GM12865 (cell line): ENCODE measurements around the gene GNG14.

Experiments
- DNase-seq: peaks from one replicate; pipeline ENCODE4 v3.0.0; 2010; ENCODE audit warnings: low read depth
- H3K4me3 ChIP-seq: 2 replicates; pipeline ENCODE4 v1.5.1; 2011; ENCODE audit warnings: mild to moderate bottlenecking, low read depth, low read length, control low read depth
- TF ChIP-seq, protein P1 (sequence below): IDR thresholded peaks from 2 replicates; pipeline ENCODE4 v1.5.1; 2011; ENCODE audit warnings: low read length, control low read depth, low read depth, inconsistent platforms; ENCODE audit not compliant: insufficient read depth; ENCODE audit errors: missing control alignments

Gene GNG14

GRCh38 chr19:12667731-12668302, 20.0 kb upstream of the GNG14 start:
- no peak overlapping the region for H3K4me3 ChIP-seq
- TF ChIP-seq, protein P1, sequence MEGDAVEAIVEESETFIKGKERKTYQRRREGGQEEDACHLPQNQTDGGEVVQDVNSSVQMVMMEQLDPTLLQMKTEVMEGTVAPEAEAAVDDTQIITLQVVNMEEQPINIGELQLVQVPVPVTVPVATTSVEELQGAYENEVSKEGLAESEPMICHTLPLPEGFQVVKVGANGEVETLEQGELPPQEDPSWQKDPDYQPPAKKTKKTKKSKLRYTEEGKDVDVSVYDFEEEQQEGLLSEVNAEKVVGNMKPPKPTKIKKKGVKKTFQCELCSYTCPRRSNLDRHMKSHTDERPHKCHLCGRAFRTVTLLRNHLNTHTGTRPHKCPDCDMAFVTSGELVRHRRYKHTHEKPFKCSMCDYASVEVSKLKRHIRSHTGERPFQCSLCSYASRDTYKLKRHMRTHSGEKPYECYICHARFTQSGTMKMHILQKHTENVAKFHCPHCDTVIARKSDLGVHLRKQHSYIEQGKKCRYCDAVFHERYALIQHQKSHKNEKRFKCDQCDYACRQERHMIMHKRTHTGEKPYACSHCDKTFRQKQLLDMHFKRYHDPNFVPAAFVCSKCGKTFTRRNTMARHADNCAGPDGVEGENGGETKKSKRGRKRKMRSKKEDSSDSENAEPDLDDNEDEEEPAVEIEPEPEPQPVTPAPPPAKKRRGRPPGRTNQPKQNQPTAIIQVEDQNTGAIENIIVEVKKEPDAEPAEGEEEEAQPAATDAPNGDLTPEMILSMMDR, result no peak

DNA sequence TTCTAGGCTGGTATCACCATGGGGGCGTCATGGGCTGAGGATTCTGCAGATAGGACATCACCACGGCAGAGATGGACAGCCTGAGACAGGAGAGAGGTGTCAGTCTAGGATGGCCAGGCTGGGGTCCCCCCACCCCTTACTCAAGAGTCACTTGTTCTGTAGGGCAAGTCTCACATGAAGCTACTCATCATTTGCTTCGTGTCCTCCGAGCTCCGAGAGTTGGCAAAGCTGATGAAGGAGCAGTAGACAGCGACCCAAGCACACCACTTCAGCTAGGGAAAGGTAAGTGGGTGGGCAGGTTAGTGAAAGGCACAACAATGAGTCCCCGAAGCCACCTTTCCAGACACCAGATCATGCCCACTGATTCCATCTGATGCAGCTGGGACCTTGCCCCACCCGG, 19.5 kb upstream of the GNG14 start:
- TF ChIP-seq, protein P1, result no peak
- DNase-seq, result no peak
- H3K4me3 ChIP-seq, result peak overlapping the region; percentile 70

More at GRCh38 chr19:12667731-12668302, 20.0 kb upstream of the GNG14 start:
- DNase-seq, result no peak

DNA sequence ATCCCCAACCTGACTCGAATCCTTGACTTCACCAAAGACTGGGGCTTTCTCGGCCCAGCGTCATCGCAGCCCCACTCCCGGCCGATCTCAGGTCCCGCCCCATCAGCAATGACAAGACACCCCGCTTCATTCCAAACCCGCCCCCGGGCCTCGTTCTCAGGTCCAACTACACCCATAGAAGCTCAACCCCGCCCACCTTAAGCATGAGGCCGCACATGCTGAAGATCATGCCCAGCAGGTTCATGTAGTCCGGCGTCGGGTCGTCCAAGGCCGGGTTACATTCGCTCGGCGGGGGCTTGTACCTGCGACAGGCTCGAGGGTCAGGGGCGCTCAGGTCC, 18.9 kb upstream of the GNG14 start:
- TF ChIP-seq, protein P1, result no peak
- peak overlapping the region; percentile 70 for H3K4me3 ChIP-seq
- peak; percentile 66 for DNase-seq

GRCh38 chr19:12669270-12670158, 18.3 kb upstream of the GNG14 start:
- peak overlapping the region; percentile 70 for H3K4me3 ChIP-seq
- peak; percentile 90 for DNase-seq
- TF ChIP-seq, protein P1, result no peak

DNA sequence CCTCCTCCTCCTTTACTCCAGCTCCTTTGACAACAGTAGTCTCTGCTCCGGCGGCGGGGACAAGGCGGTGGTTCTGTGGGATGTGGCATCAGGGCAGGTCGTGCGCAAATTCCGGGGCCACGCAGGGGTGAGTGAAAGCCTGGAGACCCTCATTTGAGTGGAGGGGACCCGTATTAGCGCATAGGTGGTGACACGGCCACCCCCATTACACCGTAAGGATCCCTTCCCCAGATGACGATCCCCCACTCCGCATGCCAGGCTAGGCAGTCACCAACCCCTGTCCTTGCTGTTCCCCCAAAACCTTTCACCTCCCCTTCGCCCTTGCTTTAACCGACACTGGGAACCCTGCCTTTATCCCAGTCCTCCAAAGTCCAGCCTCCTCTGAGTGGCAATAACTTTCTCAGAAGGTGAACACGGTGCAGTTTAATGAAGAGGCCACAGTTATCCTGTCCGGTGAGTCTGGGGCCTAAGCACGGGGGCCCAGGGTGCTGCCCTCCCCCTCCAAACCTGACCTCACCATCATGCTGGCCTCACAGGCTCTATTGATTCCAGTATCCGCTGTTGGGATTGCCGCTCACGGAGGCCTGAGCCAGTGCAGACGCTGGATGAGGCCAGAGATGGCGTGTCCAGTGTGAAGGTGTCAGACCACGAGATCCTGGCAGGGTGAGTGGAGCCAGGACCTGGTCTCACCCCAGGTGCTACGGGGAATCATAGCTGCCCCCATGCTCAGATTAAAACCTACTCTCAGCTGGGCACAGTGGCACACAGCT, 17.5 kb upstream of the GNG14 start:
- no peak for DNase-seq
- TF ChIP-seq, protein P1, result no peak
- H3K4me3 ChIP-seq, result peak overlapping the region; percentile 70

DNA sequence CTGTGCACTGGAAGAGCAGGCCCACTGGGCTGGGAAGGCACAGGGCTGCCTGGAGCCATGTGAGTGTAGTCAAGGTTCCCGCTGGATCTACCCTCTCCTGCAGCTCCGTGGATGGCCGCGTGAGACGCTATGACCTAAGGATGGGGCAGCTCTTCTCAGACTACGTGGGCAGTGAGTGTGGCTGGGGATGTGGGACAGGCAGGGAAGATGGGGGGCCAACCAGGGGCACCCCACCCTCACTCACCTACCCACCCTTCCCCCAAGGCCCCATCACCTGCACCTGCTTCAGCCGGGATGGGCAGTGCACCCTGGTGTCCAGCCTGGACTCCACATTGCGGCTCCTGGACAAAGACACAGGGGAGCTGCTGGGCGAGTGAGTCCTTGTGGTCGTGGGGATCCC, 15.1 kb upstream of the GNG14 start:
- TF ChIP-seq, protein P1, result no peak
- DNase-seq, result no peak
- H3K4me3 ChIP-seq, result no peak overlapping the region
